T-cell (primary cell): Measurements from ENCODE around the gene C1orf232. TPM values are rescaled to one million over a fixed set of nuclear protein-coding genes. Genes with fewer than 3 reads are reported as not detected.

Experiments used
- ATAC-seq, 4 experiments: fragments of 200-7000 bp in 3 of 4; fragments of 150-1000 bp in 1 of 4; cut with Tn5 transposase; replicated peaks in 1 of 4; 1 replicate in 3 of 4; 2 replicates in 1 of 4; pipeline ENCODE4 v1.10.0; 2021; ENCODE audit warnings: moderate library complexity in 3 of 4, mild to moderate bottlenecking in 2 of 4, moderate number of reproducible peaks in 1 of 4
- CTCF ChIA-PET, 2 donors: fragments of 300-600 bp; sonication (Branson Sonifier 250); formaldehyde crosslinking; loops; one replicate each; lab custom pipeline; 2022; ENCODE audit warnings: antibody characterized with exemption in 2 of 2; lab: Charles Lee
- POLR2A ChIA-PET, 2 donors: fragments of 300-600 bp; sonication (Branson Sonifier 250); formaldehyde crosslinking; loops; one replicate each; lab custom pipeline; 2022; ENCODE audit warnings: antibody characterized with exemption in 2 of 2; lab: Charles Lee
- DNase-seq, 35 experiments: peaks; one replicate each; pipeline versions ENCODE4 v3.0.0 to v3.0.0-alpha.2; 2013 to 2023
- H3K27ac ChIP-seq: one replicate; pipeline ENCODE4 v1.5.1; 2013; ENCODE audit warnings: low read length
- H3K27me3 ChIP-seq, 2 experiments: replicated peaks in 1 of 2; 1 replicate in 1 of 2; 2 replicates in 1 of 2; pipeline versions ENCODE4 v1.6.1 to v1.7.0; 2013; ENCODE audit warnings: low read length in 1 of 2, mixed read lengths in 1 of 2; ENCODE audit not compliant: control insufficient read depth in 2 of 2, insufficient read depth in 2 of 2; ENCODE audit errors: extremely low read depth in 1 of 2
- H3K36me3 ChIP-seq, 2 donors: 1 replicate in 1 of 2; 2 replicates in 1 of 2; pipeline versions ENCODE4 v1.6.1 to v1.7.0; 2013; ENCODE audit warnings: low read length in 1 of 2; ENCODE audit not compliant: control insufficient read depth in 2 of 2, insufficient read depth in 1 of 2; ENCODE audit errors: extremely low read depth in 1 of 2
- H3K4me1 ChIP-seq, 2 experiments: 1 replicate in 1 of 2; 2 replicates in 1 of 2; pipeline versions ENCODE4 v1.6.1 to v1.7.0; 2013; ENCODE audit warnings: low read length in 2 of 2, mixed read lengths in 1 of 2; ENCODE audit not compliant: insufficient read depth in 2 of 2, control insufficient read depth in 1 of 2; ENCODE audit errors: extremely low read depth in 1 of 2
- H3K4me3 ChIP-seq, 2 donors: 1 replicate in 1 of 2; 2 replicates in 1 of 2; pipeline versions ENCODE4 v1.5.1 to v1.7.0; 2013; ENCODE audit warnings: mild to moderate bottlenecking in 2 of 2, low read length in 1 of 2, moderate library complexity in 1 of 2; ENCODE audit not compliant: control insufficient read depth in 1 of 2; ENCODE audit errors: extremely low read depth in 1 of 2
- H3K9me3 ChIP-seq: 2 replicates; pipeline ENCODE4 v1.7.0; 2013
- H3K27ac Mint-ChIP-seq, 2 donors: one replicate each; pipeline ENCODE4 v1.8.0; 2020 to 2021; ENCODE audit warnings: mild to moderate bottlenecking in 2 of 2, mixed read lengths in 2 of 2
- H3K27me3 Mint-ChIP-seq, 2 donors: one replicate each; pipeline ENCODE4 v1.8.0; 2021 to 2022; ENCODE audit warnings: mixed read lengths in 2 of 2
- H3K36me3 Mint-ChIP-seq: one replicate; pipeline ENCODE4 v1.8.0; 2021; ENCODE audit warnings: mixed read lengths
- H3K4me1 Mint-ChIP-seq, 3 donors: one replicate each; pipeline ENCODE4 v1.8.0; 2020 to 2022; ENCODE audit warnings: mixed read lengths in 3 of 3, mild to moderate bottlenecking in 1 of 3
- H3K4me3 Mint-ChIP-seq, 3 donors: one replicate each; pipeline ENCODE4 v1.8.0; 2020 to 2022; ENCODE audit warnings: mild to moderate bottlenecking in 3 of 3, mixed read lengths in 3 of 3, moderate library complexity in 3 of 3
- H3K9me3 Mint-ChIP-seq, 3 donors: one replicate each; pipeline ENCODE4 v1.8.0; 2020 to 2022; ENCODE audit warnings: mixed read lengths in 3 of 3
- WGBS: methylation state at CpG from one replicate; pipeline ENCODE4 v1.1.5; 2013; ENCODE audit warnings: missing lambda C conversion rate; ENCODE audit not compliant: insufficient coverage; 5-methylcytosine and 5-hydroxymethylcytosine counted together
- total RNA-seq, 35 experiments: library from RNA in 6 of 35; stranded (reverse) in 6 of 35; fragments of 120-200 nt in 1 of 35; gene quantifications; one replicate each; pipeline versions ENCODE4 v1.2.1 to v1.2.4 and lab custom pipeline; 2013 to 2026

C1orf232 gene
- total RNA-seq, 5 donors from 2014 or later (not counting 1 experiment from before 2014, with no cell fraction given) = not detected

DNA sequence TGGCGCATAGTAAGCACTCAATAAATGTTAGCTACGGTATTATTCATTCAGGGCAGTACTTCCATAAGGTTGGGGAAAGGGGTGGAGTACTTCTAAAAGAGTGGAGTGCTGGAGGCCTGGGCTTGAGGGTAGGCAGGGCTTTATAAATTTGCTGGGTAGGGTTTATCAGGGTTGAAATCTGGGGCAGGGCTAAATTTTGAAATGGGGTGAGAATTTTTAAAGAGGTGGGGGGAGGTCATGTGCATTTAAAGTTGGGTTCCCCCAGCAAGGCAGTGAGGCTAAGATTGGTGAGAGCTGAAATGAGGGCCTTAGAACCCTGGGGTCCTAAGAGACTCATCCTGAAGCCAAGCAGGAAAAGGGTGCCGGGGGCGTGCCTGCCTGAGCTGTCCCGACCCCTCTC, 31.6 kb upstream of the C1orf232 start:
- H3K36me3 ChIP-seq = no peaks in the 10 kb centered on the region
- CTCF ChIA-PET = no interaction called here
- no peak for ATAC-seq
- no peak for DNase-seq
- WGBS = 96% methylated on average over 2 of the region's 5 CpGs
- H3K27me3 ChIP-seq = peaks cover 0 to 22% of the 10 kb centered on the region in 2 experiments
- no peaks in the 10 kb centered on the region for H3K9me3 ChIP-seq
- H3K4me3 ChIP-seq = no peak overlapping the region
- Mint-ChIP-seq H3K9me3 (no peaks in the 10 kb centered on the region), H3K27me3 (no peaks in the 10 kb centered on the region), H3K4me3 (no peak overlapping the region), H3K27ac (peak overlapping the region; percentile 84 to 92), H3K36me3 (no peaks in the 10 kb centered on the region), H3K4me1 (peaks cover 30 to 45% (median 41%) of the 10 kb centered on the region in 3 donors)
- H3K4me1 ChIP-seq = peaks cover 4 to 30% of the 10 kb centered on the region in 2 experiments
- POLR2A ChIA-PET = no interaction called here
- H3K27ac ChIP-seq = no peak overlapping the region

DNA sequence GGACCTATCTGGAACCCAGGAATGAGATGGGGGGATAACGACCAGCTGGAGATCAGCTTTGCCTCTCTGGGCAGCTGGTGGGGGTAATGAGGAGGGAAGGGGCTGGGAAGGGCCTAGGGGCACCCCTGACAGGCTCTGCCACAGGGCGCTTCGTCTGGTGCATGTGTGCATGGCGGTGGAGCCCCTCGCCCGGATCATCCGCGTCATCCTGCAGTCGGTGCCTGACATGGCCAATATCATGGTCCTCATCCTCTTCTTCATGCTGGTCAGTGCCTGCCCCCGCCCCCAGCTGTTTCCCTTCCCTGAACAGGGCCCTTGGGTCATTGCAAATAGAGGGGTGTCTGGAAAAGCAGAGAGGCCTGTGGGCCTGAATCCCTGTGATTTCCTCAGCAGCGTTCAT, 29.1 kb upstream of the C1orf232 start:
- Histone ChIP-seq H3K9me3 (no peaks in the 10 kb centered on the region), H3K27me3 (peaks cover 0 to 16% of the 10 kb centered on the region in 2 experiments), H3K4me1 (peaks cover 4 to 26% of the 10 kb centered on the region in 2 experiments), H3K27ac (no peak overlapping the region), H3K36me3 (no peaks in the 10 kb centered on the region), H3K4me3 (no peak overlapping the region)
- DNase-seq = no peak
- Mint-ChIP-seq H3K9me3 (no peaks in the 10 kb centered on the region), H3K4me3 (no peak overlapping the region), H3K4me1 (peaks cover 20 to 36% (median 28%) of the 10 kb centered on the region in 3 donors), H3K36me3 (no peaks in the 10 kb centered on the region), H3K27me3 (peaks cover 0 to 2% of the 10 kb centered on the region in 2 donors), H3K27ac (no peak overlapping the region)
- CTCF ChIA-PET = no interaction called here
- POLR2A ChIA-PET = no interaction called here
- ATAC-seq = no peak
- WGBS = 91% methylated on average over 10 of the region's 11 CpGs

DNA sequence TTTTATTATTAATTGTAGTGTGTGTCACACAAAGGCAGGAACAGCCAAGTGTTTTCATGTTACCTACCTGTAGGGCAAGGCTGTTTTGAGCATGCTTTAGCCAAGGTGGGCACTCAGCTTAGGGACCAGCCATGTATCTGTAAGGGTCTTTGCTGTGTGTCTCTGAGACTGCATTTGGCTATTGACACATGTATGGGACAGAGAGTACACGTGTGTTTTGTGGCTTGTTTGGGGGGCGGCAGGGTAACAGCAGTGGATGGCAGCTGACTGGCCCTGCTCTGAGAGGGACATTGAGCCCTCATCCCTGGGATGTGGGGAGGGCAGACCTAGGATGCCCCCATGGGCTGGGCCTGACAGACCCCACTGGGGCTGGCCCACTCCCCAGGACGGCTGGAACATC, 28.5 kb upstream of the C1orf232 start:
- ChIA-PET CTCF (no interaction called here), POLR2A (no interaction called here)
- Mint-ChIP-seq H3K9me3 (no peaks in the 10 kb centered on the region), H3K4me1 (peaks cover 15 to 31% (median 23%) of the 10 kb centered on the region in 3 donors), H3K36me3 (no peaks in the 10 kb centered on the region), H3K27ac (no peak overlapping the region), H3K4me3 (no peak overlapping the region), H3K27me3 (peaks cover 0 to 2% of the 10 kb centered on the region in 2 donors)
- H3K36me3 ChIP-seq = no peaks in the 10 kb centered on the region
- H3K27ac ChIP-seq = no peak overlapping the region
- peaks cover under 1 to 21% of the 10 kb centered on the region in 2 experiments for H3K4me1 ChIP-seq
- no peak overlapping the region for H3K4me3 ChIP-seq
- 94% methylated on average over 2 of the region's 3 CpGs for WGBS
- peaks cover 0 to 16% of the 10 kb centered on the region in 2 experiments for H3K27me3 ChIP-seq
- no peaks in the 10 kb centered on the region for H3K9me3 ChIP-seq
- ATAC-seq (no peak), DNase-seq (no peak)

DNA sequence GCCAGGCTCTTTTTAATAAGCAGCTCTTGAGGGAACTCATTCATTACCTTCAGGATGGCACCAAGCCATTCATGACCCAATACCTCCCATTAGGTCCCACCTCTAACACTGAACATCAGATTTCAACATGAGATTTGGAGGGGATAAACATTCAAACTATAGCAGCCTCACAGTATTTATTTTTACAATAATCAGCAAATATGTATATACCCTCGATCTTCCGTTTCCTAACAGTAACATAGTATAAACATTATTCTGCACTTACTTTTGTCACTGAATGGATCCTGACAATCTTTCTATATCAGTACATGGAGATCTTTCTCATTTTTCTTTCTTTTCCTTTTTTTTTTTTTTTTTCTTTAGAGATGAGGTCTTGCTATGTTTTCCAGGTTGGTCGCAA, 27.0 kb upstream of the C1orf232 start:
- no CpG with 5 or more reads among the region's 3 CpGs for WGBS
- Histone ChIP-seq H3K4me1 (peaks cover 0 to 13% of the 10 kb centered on the region in 2 experiments), H3K27me3 (peaks cover 0 to 16% of the 10 kb centered on the region in 2 experiments), H3K4me3 (no peak overlapping the region), H3K27ac (no peak overlapping the region), H3K36me3 (no peaks in the 10 kb centered on the region), H3K9me3 (no peaks in the 10 kb centered on the region)
- CTCF ChIA-PET = interaction anchor here in 1 of 2 donors (0.7 to 0.9 kb wide), 2 partner anchors 39 to 112 kb away, joined by 4 to 8 read pairs; partner anchors contain the start of gene CEP85
- H3K9me3 Mint-ChIP-seq = no peaks in the 10 kb centered on the region
- no peaks in the 10 kb centered on the region for H3K36me3 Mint-ChIP-seq
- no peak overlapping the region for H3K4me3 Mint-ChIP-seq
- H3K27me3 Mint-ChIP-seq = peaks cover 0 to 2% of the 10 kb centered on the region in 2 donors
- ATAC-seq = no peak
- peaks cover under 1 to 23% (median 21%) of the 10 kb centered on the region in 3 donors for H3K4me1 Mint-ChIP-seq
- H3K27ac Mint-ChIP-seq = no peak overlapping the region
- DNase-seq = no peak
- POLR2A ChIA-PET = no interaction called here

DNA sequence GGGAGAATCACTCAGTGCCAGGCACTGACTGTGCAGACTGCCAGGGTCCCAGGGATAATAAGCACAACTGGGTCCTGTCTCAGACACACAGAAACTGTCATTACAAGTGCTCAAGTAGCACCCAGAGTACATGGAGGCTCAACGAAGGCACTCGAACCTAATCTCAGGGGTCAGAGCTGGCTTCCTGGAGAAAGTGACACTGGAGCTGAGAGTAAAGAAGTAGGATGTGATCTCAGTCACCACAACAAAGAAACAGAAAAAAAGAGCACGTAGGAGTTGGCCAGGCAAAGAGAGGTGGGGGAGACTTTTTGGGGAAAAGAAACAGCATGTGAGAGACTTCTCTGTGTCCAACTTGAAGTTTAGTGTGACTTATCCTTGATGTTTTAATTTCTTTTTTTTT, 23.0 kb upstream of the C1orf232 start:
- Mint-ChIP-seq H3K27ac (peak overlapping the region in 1 of 2 donors; percentile 6), H3K9me3 (no peaks in the 10 kb centered on the region), H3K27me3 (peaks cover 0 to 2% of the 10 kb centered on the region in 2 donors), H3K4me3 (no peak overlapping the region), H3K4me1 (peaks cover 0 to 15% (median 10%) of the 10 kb centered on the region in 3 donors), H3K36me3 (no peaks in the 10 kb centered on the region)
- DNase-seq = no peak
- no peak for ATAC-seq
- no peaks in the 10 kb centered on the region for H3K9me3 ChIP-seq
- peaks cover 0 to 2% of the 10 kb centered on the region in 2 experiments for H3K27me3 ChIP-seq
- 0% methylated on average over 3 of the region's 3 CpGs for WGBS
- POLR2A ChIA-PET = interaction anchor here in 1 of 2 donors (0.7 kb wide), 1 partner anchor 19 kb away, joined by 3 read pairs; no protein-coding TSS in a partner anchor
- no peak overlapping the region for H3K4me3 ChIP-seq
- H3K27ac ChIP-seq = no peak overlapping the region
- H3K36me3 ChIP-seq = no peaks in the 10 kb centered on the region
- CTCF ChIA-PET = interaction anchor here in 1 of 2 donors (0.6 to 0.7 kb wide), 2 partner anchors 127 to 834 kb away, joined by 3 to 5 read pairs; no protein-coding TSS in a partner anchor
- H3K4me1 ChIP-seq = peaks cover 0 to 7% of the 10 kb centered on the region in 2 experiments

DNA sequence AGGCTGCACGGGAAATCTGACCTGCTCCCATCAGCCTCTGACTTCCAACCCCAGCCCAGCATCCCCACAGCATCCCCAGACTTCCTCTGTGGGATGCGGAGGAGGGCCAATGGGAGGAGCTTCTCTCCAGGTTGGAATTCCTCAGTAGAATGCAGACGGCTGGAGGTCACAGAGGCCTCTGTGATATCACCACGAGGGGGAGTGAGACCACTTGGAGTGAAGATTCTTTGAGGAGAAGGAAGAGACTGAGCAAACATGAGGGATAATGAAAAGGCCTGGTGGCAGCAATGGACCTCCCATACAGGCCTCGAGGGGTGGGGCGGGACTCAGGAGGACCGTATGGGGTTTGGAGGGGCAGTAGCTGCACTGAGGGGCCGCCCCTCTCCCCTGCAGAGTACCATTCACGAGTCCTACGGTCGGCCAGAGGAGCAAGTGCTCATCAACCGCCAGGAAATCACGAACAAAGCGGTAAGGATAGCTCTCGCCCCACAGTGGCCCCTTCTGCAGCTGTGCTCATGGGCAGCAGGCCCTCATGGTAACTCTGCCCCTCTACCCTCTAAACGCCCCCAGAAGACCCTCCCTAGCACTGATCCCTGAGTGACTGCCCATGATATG, 21.7 kb upstream of the C1orf232 start, which contains the start of gene CATSPER4:
TSS of gene CATSPER4 (plus strand) at position 230 of the 615 bp plus-strand sequence. CDS start at position 256, 26 bp downstream.
- Mint-ChIP-seq H3K27me3 (peaks cover 0 to 2% of the 10 kb centered on the region in 2 donors), H3K4me3 (no peak within 1 kb of the TSS), H3K4me1 (peaks cover 0 to 15% (median 10%) of the 10 kb centered on the region in 3 donors), H3K9me3 (no peaks in the 10 kb centered on the region), H3K27ac (no peak within 1 kb of the TSS), H3K36me3 (no peaks in the 10 kb centered on the region)
- Histone ChIP-seq H3K36me3 (peaks cover 0 to 2% of the 10 kb centered on the region in 2 donors), H3K27me3 (peaks cover 0 to 2% of the 10 kb centered on the region in 2 experiments), H3K27ac (no peak within 1 kb of the TSS), H3K9me3 (no peaks in the 10 kb centered on the region), H3K4me1 (peaks cover 0 to 7% of the 10 kb centered on the region in 2 experiments), H3K4me3 (no peak within 1 kb of the TSS)
- ChIA-PET CTCF (interaction anchor here in 1 of 2 donors (0.6 kb wide), 1 partner anchor 130 kb away, joined by 4 read pairs; no protein-coding TSS in a partner anchor), POLR2A (no interaction called here)
- ATAC-seq (peak in 2 of 4 experiments; percentile 46 to 53), DNase-seq (peak in 3 of 35 experiments; percentile 7 to 39 (median 10))
- 76% methylated on average over 11 of the region's 16 CpGs for WGBS
